Right lobe of liver (tissue), 6 donors: ENCODE data around the gene PRDM16. TPM values are rescaled to one million over a fixed set of nuclear protein-coding genes. Genes with fewer than 3 reads are reported as not detected.

ENCODE experiments used
- ATAC-seq, 4 donors: fragments of 200-7000 bp; cut with Tn5 transposase; one replicate each; pipeline ENCODE4 v1.9.1; 2020; ENCODE audit warnings: mild to moderate bottlenecking in 4 of 4, moderate library complexity in 4 of 4
- DNase-seq, 3 donors: peaks; one replicate each; pipeline ENCODE4 v3.0.0-alpha.2; 2020
- H3K27ac ChIP-seq, 3 donors: fragments of 200-600 bp; one replicate each; pipeline ENCODE4 v1.8.0; 2022
- H3K27me3 ChIP-seq, 2 donors: fragments of 200-600 bp; one replicate each; pipeline ENCODE4 v1.8.0; 2022
- H3K36me3 ChIP-seq, 4 donors: fragments of 200-600 bp; sonication (generic) in 1 of 4; one replicate each; pipeline versions ENCODE4 v1.5.1 to v1.8.0; 2017 to 2022; ENCODE audit warnings: control low read depth in 1 of 4
- H3K4me1 ChIP-seq, 4 donors: fragments of 200-600 bp; sonication (generic) in 1 of 4; one replicate each; pipeline versions ENCODE4 v1.5.1 to v1.8.0; 2017 to 2022; ENCODE audit warnings: control low read depth in 1 of 4
- H3K4me3 ChIP-seq, 3 donors: fragments of 200-600 bp; one replicate each; pipeline ENCODE4 v1.8.0; 2022
- H3K9me3 ChIP-seq, 4 donors: fragments of 200-600 bp; sonication (generic) in 1 of 4; one replicate each; pipeline versions ENCODE4 v1.5.1 to v1.8.0; 2017 to 2022; ENCODE audit warnings: control low read depth in 1 of 4
- CTCF ChIP-seq, 4 donors: fragments of 200-600 bp in 3 of 4; fragments of 450-650 bp in 1 of 4; IDR thresholded peaks; one replicate each; pipeline versions ENCODE4 v1.5.1 to v1.8.0; 2016 to 2022; ENCODE audit warnings: antibody characterized with exemption in 4 of 4, mild to moderate bottlenecking in 2 of 4
- POLR2A ChIP-seq: fragments of 450-650 bp; IDR thresholded peaks from one replicate; pipeline ENCODE4 v1.6.1; 2017; ENCODE audit warnings: antibody characterized with exemption, mild to moderate bottlenecking
- WGBS: methylation state at CpG from one replicate; pipeline ENCODE4 v1.1.6; 2018; ENCODE audit warnings: low coverage, low lambda C conversion rate; ENCODE audit not compliant: insufficient coverage; ENCODE audit errors: missing lambda C conversion rate; 5-methylcytosine and 5-hydroxymethylcytosine counted together
- intact Hi-C, 2 donors: fragments of 100-400 bp; cut with DNase I; formaldehyde crosslinking; loops; one replicate each; pipeline versions ENCODE4 v1.11.2 to v1.14.1; 2022
- total RNA-seq, 6 experiments: library from RNA; depleted of rRNA in 2 of 6; stranded (reverse); fragments of >200 nt in 2 of 6; fragmentation: NEBNext Ultra II Directional in 3 of 6; extraction: Animal tissue kit (Norgen Biotek cat#: 25700) in 3 of 6; gene quantifications; one replicate each; pipeline versions ENCODE4 v1.1.0 to v1.2.4, GENCODE V29; 2016 to 2023
- donor health status: DM: no; HTN: yes; CAD: no.
- donor health status: DM: no; HTN: no; CAD: no.
- donor health status: DM: no; HTN: no; CAD: no.
- donor health status: DM: no; HTN: yes; CAD: no.
- donor health status: DM: no; HTN: yes; CAD: no.

PRDM16 gene
- total RNA-seq, 6 experiments from 2014 or later, result 0.06 to 0.75 (median 0.28) TPM

- H3K9me3 ChIP-seq, result no peaks in the 10 kb centered on the region
- DNase-seq (peak in 1 of 3 donors; percentile 2), ATAC-seq (no peak)
- H3K4me3 ChIP-seq, result no peak overlapping the region
- H3K27me3 ChIP-seq, result no peaks in the 10 kb centered on the region
- H3K27ac ChIP-seq, result no peak overlapping the region
- intact Hi-C loops, result no loop called here
- TF ChIP-seq CTCF (IDR thresholded peaks at IDR 0.05) (no peak), POLR2A (no peak)
- WGBS, result 64% methylated on average over 6 of the region's 10 CpGs
- no peaks in the 10 kb centered on the region for H3K36me3 ChIP-seq
- no peaks in the 10 kb centered on the region for H3K4me1 ChIP-seq
Observed at GRCh38 chr1:3444736-3445135, 375.7 kb downstream of the PRDM16 start.

- intact Hi-C loops, result loop anchor here in 1 of 2 donors (5.0 kb wide), 1 partner anchor 37 kb away; no protein-coding TSS in a partner anchor
- no peaks in the 10 kb centered on the region for H3K9me3 ChIP-seq
- WGBS, result 59% methylated on average over 8 of the region's 9 CpGs
- H3K36me3 ChIP-seq, result no peaks in the 10 kb centered on the region
- H3K4me3 ChIP-seq, result no peak overlapping the region
- ATAC-seq (no peak), DNase-seq (no peak)
- H3K27me3 ChIP-seq, result no peaks in the 10 kb centered on the region
- no peak overlapping the region for H3K27ac ChIP-seq
- TF ChIP-seq POLR2A, result no peak
- no peak for TF ChIP-seq CTCF (IDR thresholded peaks at IDR 0.05)
- H3K4me1 ChIP-seq, result peaks cover 0 to 10% (median 3%) of the 10 kb centered on the region in 4 donors
Observed at GRCh38 chr1:3450202-3450863, 381.3 kb downstream of the PRDM16 start.

GRCh38 chr1:3450983-3451382, 382.0 kb downstream of the PRDM16 start:
- H3K27me3 ChIP-seq, result no peaks in the 10 kb centered on the region
- ATAC-seq, result no peak
- DNase-seq, result peak in 1 of 3 donors; percentile 7
- no peaks in the 10 kb centered on the region for H3K36me3 ChIP-seq
- TF ChIP-seq POLR2A, result no peak
- no peak for TF ChIP-seq CTCF (IDR thresholded peaks at IDR 0.05)
- WGBS, result 63% methylated on average over 9 of the region's 12 CpGs
- H3K4me1 ChIP-seq, result peaks cover 0 to 10% (median 3%) of the 10 kb centered on the region in 4 donors
- no peak overlapping the region for H3K4me3 ChIP-seq
- H3K27ac ChIP-seq, result no peak overlapping the region
- intact Hi-C loops, result loop anchor here in 1 of 2 donors (5.0 kb wide), 1 partner anchor 36 kb away; no protein-coding TSS in a partner anchor
- H3K9me3 ChIP-seq, result no peaks in the 10 kb centered on the region

GRCh38 chr1:3451994-3452865, 383.2 kb downstream of the PRDM16 start:
- intact Hi-C loops, result loop anchor here in 1 of 2 donors (5.0 kb wide), 1 partner anchor 35 kb away; no protein-coding TSS in a partner anchor

More at GRCh38 chr1:3451994-3452865, 383.2 kb downstream of the PRDM16 start:
- ATAC-seq (no peak), DNase-seq (peak in 1 of 3 donors; percentile 14)
- H3K27ac ChIP-seq, result no peak overlapping the region
- H3K4me3 ChIP-seq, result no peak overlapping the region
- WGBS, result 90% methylated on average over 2 of the region's 23 CpGs
- no peaks in the 10 kb centered on the region for H3K9me3 ChIP-seq
- H3K36me3 ChIP-seq, result no peaks in the 10 kb centered on the region
- H3K27me3 ChIP-seq, result no peaks in the 10 kb centered on the region
- H3K4me1 ChIP-seq, result peaks cover 0 to 10% (median 3%) of the 10 kb centered on the region in 4 donors
- no peak for TF ChIP-seq POLR2A
- no peak for TF ChIP-seq CTCF (IDR thresholded peaks at IDR 0.05)
